SK-N-SH treated with all-trans-retinoic acid at 6 μM for 48 hours (cell line): ENCODE measurements around the gene ZNF785.

Experiments used
- ESRRG ChIP-seq: fragments of 250-450 bp; sonication (Bioruptor Pico); IDR thresholded peaks from 2 replicates; pipeline ENCODE4 v1.6.1; 2021; ENCODE audit warnings: mild to moderate bottlenecking
- ISL1 ChIP-seq: fragments of 250-450 bp; sonication (Bioruptor Pico); IDR thresholded peaks from 2 replicates; pipeline ENCODE4 v2.1.2; 2022; ENCODE audit warnings: mild to moderate bottlenecking, moderate library complexity
- OSR1 ChIP-seq: fragments of 250-450 bp; sonication (Bioruptor Pico); IDR thresholded peaks from 2 replicates; pipeline ENCODE4 v1.8.0; 2022; ENCODE audit warnings: moderate library complexity, mild to moderate bottlenecking, inconsistent platforms
- PATZ1 ChIP-seq: fragments of 250-450 bp; sonication (Bioruptor Pico); IDR thresholded peaks from 2 replicates; pipeline ENCODE4 v1.8.0; 2020; ENCODE audit warnings: mild to moderate bottlenecking, moderate library complexity, borderline replicate concordance
- PPARA ChIP-seq: fragments of 250-450 bp; sonication (Bioruptor Pico); IDR thresholded peaks from 2 replicates; pipeline ENCODE4 v1.5.0; 2020; ENCODE audit warnings: mild to moderate bottlenecking, borderline replicate concordance
- RARB ChIP-seq: fragments of 250-450 bp; sonication (Bioruptor Pico); IDR thresholded peaks from 2 replicates; pipeline ENCODE4 v1.8.0; 2021; ENCODE audit warnings: mild to moderate bottlenecking, moderate library complexity
- ZC3H10 ChIP-seq: fragments of 250-450 bp; sonication (Bioruptor Pico); IDR thresholded peaks from 2 replicates; pipeline ENCODE4 v1.5.1; 2021; ENCODE audit warnings: mild to moderate bottlenecking, moderate library complexity
- ZFP30 ChIP-seq: fragments of 450-650 bp; formaldehyde crosslinking; IDR thresholded peaks from 2 replicates; pipeline ENCODE4 v1.5.0; 2022; ENCODE audit warnings: mild to moderate bottlenecking, moderate library complexity
- ZNF70 ChIP-seq: fragments of 450-650 bp; formaldehyde crosslinking; IDR thresholded peaks from 2 replicates; pipeline ENCODE4 v1.5.0; 2020; ENCODE audit warnings: mild to moderate bottlenecking, moderate library complexity
- ZNF8 ChIP-seq: fragments of 450-650 bp; formaldehyde crosslinking; IDR thresholded peaks from 2 replicates; pipeline ENCODE4 v1.5.0; 2020; ENCODE audit warnings: mild to moderate bottlenecking, moderate library complexity
- TF ChIP-seq, protein P1 (sequence below): fragments of 250-450 bp; sonication (Bioruptor Pico); IDR thresholded peaks from 2 replicates; pipeline ENCODE4 v1.5.1; 2020; ENCODE audit warnings: low read depth, mild to moderate bottlenecking, moderate library complexity
- TF ChIP-seq, protein P2 (sequence below): fragments of 250-450 bp; sonication (Bioruptor Pico); IDR thresholded peaks from 2 replicates; pipeline ENCODE4 v1.5.1; 2021; ENCODE audit warnings: mild to moderate bottlenecking, moderate library complexity

DNA sequence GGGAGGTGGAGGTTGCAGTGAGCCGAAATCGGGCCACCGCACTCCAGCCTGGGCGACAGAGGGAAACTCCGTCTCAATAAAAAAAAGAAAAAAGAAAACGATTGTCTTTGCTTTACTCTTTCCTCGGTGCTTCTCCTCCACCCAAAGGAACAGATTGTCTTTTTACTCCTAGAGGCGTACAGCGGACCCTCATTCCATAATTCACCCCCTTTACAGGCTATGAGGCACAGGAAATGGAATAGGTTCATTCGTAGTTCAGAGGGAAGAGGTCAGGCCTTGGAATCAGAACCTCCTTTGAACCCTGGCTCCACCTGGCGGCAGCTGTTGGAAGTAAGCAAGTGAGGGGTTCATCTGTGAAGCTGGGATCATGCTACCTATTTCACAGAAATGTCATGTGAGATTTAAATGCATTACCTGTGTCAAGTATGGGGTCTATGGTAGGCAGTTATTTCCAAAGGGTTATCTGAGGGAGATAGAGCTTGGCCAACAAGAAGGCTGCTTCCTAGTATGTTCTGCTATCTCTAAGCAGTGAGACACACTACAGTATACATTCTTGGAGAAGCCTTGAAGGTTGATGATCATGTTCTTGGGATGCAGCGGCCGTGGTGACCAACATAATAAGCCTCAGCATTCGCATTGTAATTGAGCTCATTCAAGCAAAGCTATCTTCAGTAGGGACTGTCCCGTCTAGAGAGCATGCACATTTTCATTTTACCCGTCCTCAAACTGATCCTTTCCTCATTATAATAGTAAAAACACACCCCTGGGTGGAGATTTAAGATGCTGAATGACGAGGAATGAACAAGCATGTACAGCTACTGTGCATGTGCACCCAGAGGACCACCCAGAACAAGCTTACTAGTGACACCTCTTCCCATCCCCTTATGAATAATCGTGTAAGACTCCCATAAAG is 43.4 kb upstream of the ZNF785 start:
- TF ChIP-seq RARB (CRISPR knock-in tag), result no peak
- no peak for TF ChIP-seq ZC3H10
- TF ChIP-seq ZNF8 (CRISPR knock-in tag), result no peak
- TF ChIP-seq ISL1, result no peak
- TF ChIP-seq, protein P1, sequence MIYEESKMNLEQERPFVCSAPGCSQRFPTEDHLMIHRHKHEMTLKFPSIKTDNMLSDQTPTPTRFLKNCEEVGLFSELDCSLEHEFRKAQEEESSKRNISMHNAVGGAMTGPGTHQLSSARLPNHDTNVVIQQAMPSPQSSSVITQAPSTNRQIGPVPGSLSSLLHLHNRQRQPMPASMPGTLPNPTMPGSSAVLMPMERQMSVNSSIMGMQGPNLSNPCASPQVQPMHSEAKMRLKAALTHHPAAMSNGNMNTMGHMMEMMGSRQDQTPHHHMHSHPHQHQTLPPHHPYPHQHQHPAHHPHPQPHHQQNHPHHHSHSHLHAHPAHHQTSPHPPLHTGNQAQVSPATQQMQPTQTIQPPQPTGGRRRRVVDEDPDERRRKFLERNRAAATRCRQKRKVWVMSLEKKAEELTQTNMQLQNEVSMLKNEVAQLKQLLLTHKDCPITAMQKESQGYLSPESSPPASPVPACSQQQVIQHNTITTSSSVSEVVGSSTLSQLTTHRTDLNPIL (CRISPR knock-in tag), result no peak
- no peak for TF ChIP-seq OSR1 (CRISPR knock-in tag)
- no peak for TF ChIP-seq PATZ1
- no peak for TF ChIP-seq ZFP30 (CRISPR knock-in tag)
- TF ChIP-seq, protein P2, sequence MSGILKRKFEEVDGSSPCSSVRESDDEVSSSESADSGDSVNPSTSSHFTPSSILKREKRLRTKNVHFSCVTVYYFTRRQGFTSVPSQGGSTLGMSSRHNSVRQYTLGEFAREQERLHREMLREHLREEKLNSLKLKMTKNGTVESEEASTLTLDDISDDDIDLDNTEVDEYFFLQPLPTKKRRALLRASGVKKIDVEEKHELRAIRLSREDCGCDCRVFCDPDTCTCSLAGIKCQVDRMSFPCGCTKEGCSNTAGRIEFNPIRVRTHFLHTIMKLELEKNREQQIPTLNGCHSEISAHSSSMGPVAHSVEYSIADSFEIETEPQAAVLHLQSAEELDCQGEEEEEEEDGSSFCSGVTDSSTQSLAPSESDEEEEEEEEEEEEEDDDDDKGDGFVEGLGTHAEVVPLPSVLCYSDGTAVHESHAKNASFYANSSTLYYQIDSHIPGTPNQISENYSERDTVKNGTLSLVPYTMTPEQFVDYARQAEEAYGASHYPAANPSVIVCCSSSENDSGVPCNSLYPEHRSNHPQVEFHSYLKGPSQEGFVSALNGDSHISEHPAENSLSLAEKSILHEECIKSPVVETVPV (CRISPR knock-in tag), result no peak
- TF ChIP-seq ZNF70 (CRISPR knock-in tag), result no peak
- TF ChIP-seq ESRRG, result no peak
- no peak for TF ChIP-seq PPARA (CRISPR knock-in tag)
